ENCODE data around the gene PRDX3. TPM values are rescaled to one million over a fixed set of nuclear protein-coding genes. Genes with fewer than 3 reads are reported as not detected.
A peak's percentile ranks its signal among the peaks of the same experiment; 100 is the strongest.

PRDX3 gene
- polyA plus RNA-seq, 1 donor (not counting 4 experiments of a cell fraction or from before 2014, with no cell fraction given) = 304 TPM

DNA sequence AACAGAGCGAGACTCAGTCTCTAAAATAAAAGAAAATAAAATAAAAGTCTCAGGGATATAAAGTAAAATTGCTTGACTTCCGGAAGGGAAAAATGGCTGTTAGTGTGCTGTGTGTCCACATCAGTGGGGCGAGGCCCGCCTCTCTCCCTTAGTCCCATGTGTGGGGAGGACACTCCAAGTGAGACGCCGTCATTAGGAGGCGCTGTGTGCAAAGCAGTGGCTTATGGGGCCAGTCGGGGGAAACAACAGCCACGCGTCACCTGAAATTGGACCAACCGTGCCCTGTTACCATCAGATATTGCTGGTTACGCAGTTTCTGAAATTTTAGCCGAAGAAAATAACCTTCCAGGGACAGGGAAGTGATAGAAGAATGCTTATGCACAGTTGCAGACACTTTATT is 28.9 kb downstream of the PRDX3 start:
- no peaks in the 10 kb centered on the region for H3K27me3 ChIP-seq (ENCODE audit: control insufficient read depth, extremely low read depth, insufficient read depth, low read length)
- peaks cover 13 to 27% of the 10 kb centered on the region in 2 experiments for H3K36me3 ChIP-seq (ENCODE audit: control insufficient read depth in 2 of 2, extremely low read depth in 1 of 2, insufficient read depth in 2 of 2, low read length in 2 of 2)
- no peak for TF ChIP-seq EZH2 (IDR thresholded peaks at IDR 0.05; ENCODE audit: low read length)
- TF ChIP-seq, protein P1, sequence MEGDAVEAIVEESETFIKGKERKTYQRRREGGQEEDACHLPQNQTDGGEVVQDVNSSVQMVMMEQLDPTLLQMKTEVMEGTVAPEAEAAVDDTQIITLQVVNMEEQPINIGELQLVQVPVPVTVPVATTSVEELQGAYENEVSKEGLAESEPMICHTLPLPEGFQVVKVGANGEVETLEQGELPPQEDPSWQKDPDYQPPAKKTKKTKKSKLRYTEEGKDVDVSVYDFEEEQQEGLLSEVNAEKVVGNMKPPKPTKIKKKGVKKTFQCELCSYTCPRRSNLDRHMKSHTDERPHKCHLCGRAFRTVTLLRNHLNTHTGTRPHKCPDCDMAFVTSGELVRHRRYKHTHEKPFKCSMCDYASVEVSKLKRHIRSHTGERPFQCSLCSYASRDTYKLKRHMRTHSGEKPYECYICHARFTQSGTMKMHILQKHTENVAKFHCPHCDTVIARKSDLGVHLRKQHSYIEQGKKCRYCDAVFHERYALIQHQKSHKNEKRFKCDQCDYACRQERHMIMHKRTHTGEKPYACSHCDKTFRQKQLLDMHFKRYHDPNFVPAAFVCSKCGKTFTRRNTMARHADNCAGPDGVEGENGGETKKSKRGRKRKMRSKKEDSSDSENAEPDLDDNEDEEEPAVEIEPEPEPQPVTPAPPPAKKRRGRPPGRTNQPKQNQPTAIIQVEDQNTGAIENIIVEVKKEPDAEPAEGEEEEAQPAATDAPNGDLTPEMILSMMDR (optimal IDR thresholded peaks at IDR 0.05 in 1 of 3, IDR thresholded peaks at IDR 0.05 in 1 of 3, conservative IDR thresholded peaks at IDR 0.05 in 1 of 3; ENCODE audit: extremely low read depth in 1 of 3, insufficient read depth in 2 of 3, low read length in 3 of 3) = peak in 1 of 3 experiments; percentile 51
- H3K9ac ChIP-seq (ENCODE audit: control insufficient read depth, extremely low read depth, insufficient read depth, low read length) = no peak overlapping the region
- no peak overlapping the region for H3K4me2 ChIP-seq (ENCODE audit: control insufficient read depth, extremely low read depth, insufficient read depth, low read depth, low read length)
- FAIRE-seq (no peak), DNase-seq (ENCODE audit: low read depth, low spot score) (no peak)
- dilution Hi-C loops (cut with MboI; ENCODE audit: extremely low pct_ligation_motif_present, low sequenced_read_pairs) = no loop called here
- no peaks in the 10 kb centered on the region for H4K20me1 ChIP-seq (ENCODE audit: control insufficient read depth, extremely low read depth, insufficient read depth, low read length)
- no peak overlapping the region for H3K4me3 ChIP-seq (ENCODE audit: control insufficient read depth in 2 of 3, extremely low read depth in 1 of 3, insufficient read depth in 2 of 3, low read depth in 1 of 3, low read length in 3 of 3)
- H3K9me3 ChIP-seq (ENCODE audit: control insufficient read depth, low read depth, low read length) = no peaks in the 10 kb centered on the region
- H3K4me1 ChIP-seq (ENCODE audit: control insufficient read depth, extremely low read depth, insufficient read depth, low read length) = no peaks in the 10 kb centered on the region
- no peak overlapping the region for H3K27ac ChIP-seq (ENCODE audit: control insufficient read depth, insufficient read depth, low read length)
- no peaks in the 10 kb centered on the region for H3K79me2 ChIP-seq (ENCODE audit: control insufficient read depth, insufficient read depth, low read length)
- peaks cover 2% of the 10 kb centered on the region for H3K9me1 ChIP-seq (ENCODE audit: control insufficient read depth, extremely low read depth, insufficient read depth, low read length)
- H2AFZ ChIP-seq (ENCODE audit: control insufficient read depth, low read length) = no peak overlapping the region

DNA sequence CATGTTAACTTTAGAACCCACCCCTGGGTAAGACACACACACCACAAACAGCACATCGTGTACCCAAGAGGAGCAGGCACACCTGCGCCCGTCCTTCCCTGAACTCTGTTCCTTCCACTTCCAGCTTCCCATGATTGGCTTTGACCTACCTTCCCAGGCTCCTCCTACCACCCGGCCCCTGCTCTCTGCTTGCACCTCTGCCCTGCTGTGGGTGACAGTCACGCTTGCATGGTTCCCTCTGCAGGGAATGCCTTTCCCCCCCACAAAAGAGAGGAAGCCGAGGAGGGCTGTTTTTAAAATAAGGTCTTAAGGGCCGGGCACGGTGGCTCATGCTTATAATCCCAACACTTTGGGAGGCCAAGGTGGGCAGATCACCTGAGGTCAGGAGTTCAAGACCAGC is 29.5 kb downstream of the PRDX3 start:
- no peak overlapping the region for H2AFZ ChIP-seq (ENCODE audit: control insufficient read depth, low read length)
- dilution Hi-C loops (cut with MboI; ENCODE audit: extremely low pct_ligation_motif_present, low sequenced_read_pairs) = no loop called here
- no peaks in the 10 kb centered on the region for H3K27me3 ChIP-seq (ENCODE audit: control insufficient read depth, extremely low read depth, insufficient read depth, low read length)
- no peak overlapping the region for H3K4me2 ChIP-seq (ENCODE audit: control insufficient read depth, extremely low read depth, insufficient read depth, low read depth, low read length)
- TF ChIP-seq, protein P1 (optimal IDR thresholded peaks at IDR 0.05 in 1 of 3, IDR thresholded peaks at IDR 0.05 in 1 of 3, conservative IDR thresholded peaks at IDR 0.05 in 1 of 3; ENCODE audit: extremely low read depth in 1 of 3, insufficient read depth in 2 of 3, low read length in 3 of 3) = no peak
- TF ChIP-seq EZH2 (IDR thresholded peaks at IDR 0.05; ENCODE audit: low read length) = no peak
- H3K4me1 ChIP-seq (ENCODE audit: control insufficient read depth, extremely low read depth, insufficient read depth, low read length) = no peaks in the 10 kb centered on the region
- no peaks in the 10 kb centered on the region for H4K20me1 ChIP-seq (ENCODE audit: control insufficient read depth, extremely low read depth, insufficient read depth, low read length)
- no peak for FAIRE-seq
- H3K9ac ChIP-seq (ENCODE audit: control insufficient read depth, extremely low read depth, insufficient read depth, low read length) = no peak overlapping the region
- peaks cover 2% of the 10 kb centered on the region for H3K9me1 ChIP-seq (ENCODE audit: control insufficient read depth, extremely low read depth, insufficient read depth, low read length)
- DNase-seq (ENCODE audit: low read depth, low spot score) = no peak
- no peak overlapping the region for H3K27ac ChIP-seq (ENCODE audit: control insufficient read depth, insufficient read depth, low read length)
- H3K9me3 ChIP-seq (ENCODE audit: control insufficient read depth, low read depth, low read length) = no peaks in the 10 kb centered on the region
- no peaks in the 10 kb centered on the region for H3K79me2 ChIP-seq (ENCODE audit: control insufficient read depth, insufficient read depth, low read length)
- H3K36me3 ChIP-seq (ENCODE audit: control insufficient read depth in 2 of 2, extremely low read depth in 1 of 2, insufficient read depth in 2 of 2, low read length in 2 of 2) = peaks cover 11 to 27% of the 10 kb centered on the region in 2 experiments
- H3K4me3 ChIP-seq (ENCODE audit: control insufficient read depth in 2 of 3, extremely low read depth in 1 of 3, insufficient read depth in 2 of 3, low read depth in 1 of 3, low read length in 3 of 3) = no peak overlapping the region
